CD14-positive monocyte (primary cell): Measurements from ENCODE around the gene TMEM184B. TPM values are rescaled to one million over a fixed set of nuclear protein-coding genes. Genes with fewer than 3 reads are reported as not detected.

Experiments
- DNase-seq, 3 donors: peaks; one replicate each; pipeline ENCODE4 v3.0.0-alpha.2; 2011 to 2022
- H2AFZ ChIP-seq: 2 replicates; pipeline ENCODE4 v1.6.0; 2012; ENCODE audit warnings: mild to moderate bottlenecking, low read depth, low read length, inconsistent platforms; ENCODE audit not compliant: insufficient read depth, poor library complexity, severe bottlenecking
- H3K27ac ChIP-seq, 2 donors: 1 replicate in 1 of 2; 2 replicates in 1 of 2; pipeline ENCODE4 v1.5.1; 2012 to 2013; ENCODE audit warnings: low read length in 2 of 2, control low read depth in 1 of 2, inconsistent platforms in 1 of 2, low read depth in 1 of 2, mild to moderate bottlenecking in 1 of 2
- H3K27me3 ChIP-seq, 2 donors: one replicate each; pipeline versions ENCODE4 v1.6.0 to v1.6.1; 2011 to 2013; ENCODE audit warnings: low read length in 2 of 2; ENCODE audit not compliant: control insufficient read depth in 2 of 2, insufficient read depth in 2 of 2
- H3K36me3 ChIP-seq, 2 donors: replicated peaks in 1 of 2; 1 replicate in 1 of 2; 2 replicates in 1 of 2; pipeline versions ENCODE4 v1.5.1 to v1.6.1; 2012 to 2013; ENCODE audit warnings: low read length in 2 of 2, control low read depth in 1 of 2, inconsistent platforms in 1 of 2, mild to moderate bottlenecking in 1 of 2; ENCODE audit not compliant: insufficient read depth in 2 of 2, control insufficient read depth in 1 of 2
- H3K4me1 ChIP-seq, 2 donors: 1 replicate in 1 of 2; 2 replicates in 1 of 2; pipeline versions ENCODE4 v1.5.1 to v1.6.1; 2012 to 2013; ENCODE audit warnings: low read length in 2 of 2, control low read depth in 1 of 2, inconsistent platforms in 1 of 2, mild to moderate bottlenecking in 1 of 2, moderate library complexity in 1 of 2; ENCODE audit not compliant: insufficient read depth in 2 of 2, control insufficient read depth in 1 of 2
- H3K4me2 ChIP-seq: replicated peaks from 2 replicates; pipeline ENCODE3; 2012; ENCODE audit warnings: low read length, moderate library complexity, mild to moderate bottlenecking; ENCODE audit not compliant: poor library complexity, severe bottlenecking; ENCODE audit errors: extremely low read depth
- H3K4me3 ChIP-seq, 3 experiments: fragments of 200-600 bp in 1 of 3; sonication (generic) in 1 of 3; replicated peaks in 1 of 3; 1 replicate in 2 of 3; 2 replicates in 1 of 3; pipeline ENCODE4 v1.5.1; 2011 to 2013; ENCODE audit warnings: low read length in 3 of 3, mild to moderate bottlenecking in 3 of 3, control low read depth in 2 of 3, low read depth in 2 of 3, inconsistent platforms in 1 of 3, moderate library complexity in 1 of 3
- H3K79me2 ChIP-seq: 2 replicates; pipeline ENCODE4 v1.6.0; 2012; ENCODE audit warnings: mild to moderate bottlenecking, control low read depth, inconsistent platforms, low read length, moderate library complexity; ENCODE audit not compliant: insufficient read depth
- H3K9ac ChIP-seq: 2 replicates; pipeline ENCODE4 v1.6.0; 2017; ENCODE audit warnings: low read length, mild to moderate bottlenecking; ENCODE audit not compliant: insufficient read depth, poor library complexity, severe bottlenecking
- H3K9me3 ChIP-seq, 2 donors: replicated peaks in 1 of 2; 1 replicate in 1 of 2; 2 replicates in 1 of 2; pipeline versions ENCODE4 v1.5.1 to v1.6.1; 2012 to 2013; ENCODE audit warnings: low read length in 2 of 2, control low read depth in 1 of 2; ENCODE audit not compliant: control insufficient read depth in 1 of 2, insufficient read depth in 1 of 2
- H4K20me1 ChIP-seq: 2 replicates; pipeline ENCODE4 v1.6.0; 2012; ENCODE audit warnings: mild to moderate bottlenecking, low read length, control low read depth, moderate library complexity; ENCODE audit not compliant: insufficient read depth
- H3K27ac Mint-ChIP-seq, 7 donors: one replicate each; pipeline ENCODE4 v1.8.0; 2020; ENCODE audit warnings: mild to moderate bottlenecking in 7 of 7, mixed read lengths in 7 of 7, moderate library complexity in 6 of 7, inconsistent platforms in 2 of 7
- H3K27me3 Mint-ChIP-seq, 3 donors: one replicate each; pipeline ENCODE4 v1.8.0; 2021 to 2022; ENCODE audit warnings: low read depth in 3 of 3, mild to moderate bottlenecking in 3 of 3, mixed read lengths in 3 of 3, moderate library complexity in 3 of 3, inconsistent platforms in 1 of 3
- H3K36me3 Mint-ChIP-seq, 2 donors: one replicate each; pipeline ENCODE4 v1.8.0; 2020; ENCODE audit warnings: mixed read lengths in 2 of 2, inconsistent platforms in 1 of 2, mild to moderate bottlenecking in 1 of 2
- H3K4me1 Mint-ChIP-seq: one replicate; pipeline ENCODE4 v1.8.0; 2020; ENCODE audit warnings: mild to moderate bottlenecking, mixed read lengths
- H3K4me3 Mint-ChIP-seq, 2 donors: one replicate each; pipeline ENCODE4 v1.8.0; 2020; ENCODE audit warnings: mild to moderate bottlenecking in 2 of 2, mixed read lengths in 2 of 2, moderate library complexity in 1 of 2
- H3K9me3 Mint-ChIP-seq, 7 donors: one replicate each; pipeline ENCODE4 v1.8.0; 2020 to 2022; ENCODE audit warnings: mixed read lengths in 7 of 7, mild to moderate bottlenecking in 6 of 7, moderate library complexity in 6 of 7, inconsistent platforms in 2 of 7
- WGBS: methylation state at CpG from one replicate; pipeline ENCODE4 v1.1.5; 2013; ENCODE audit warnings: missing lambda C conversion rate; ENCODE audit not compliant: insufficient coverage; 5-methylcytosine and 5-hydroxymethylcytosine counted together
- intact Hi-C, 2 donors: fragments of 100-400 bp; cut with micrococcal nuclease; formaldehyde crosslinking; loops; one replicate each; pipeline versions ENCODE4 v1.15.0 to v1.15.1; 2023
- polyA plus RNA-seq, 3 donors: library from polyadenylated mRNA; depleted of rRNA in 1 of 3; unstranded in 2 of 3; stranded (reverse) in 1 of 3; fragments of 300-500 nt in 2 of 3; fragments of >200 nt in 1 of 3; fragmentation: Illumina TruSeq in 2 of 3; gene quantifications; 1 replicate in 2 of 3; 2 replicates in 1 of 3; pipeline ENCODE4 v1.2.3, GENCODE V29; 2012 to 2021
- TF ChIP-seq, protein P1 (sequence below): fragments of 200-600 bp; IDR thresholded peaks from one replicate; pipeline ENCODE4 v1.8.0; 2022; ENCODE audit warnings: antibody characterized with exemption, mild to moderate bottlenecking

Gene TMEM184B
- polyA plus RNA-seq, 3 donors, result 7.4 to 17.7 (median 10.6) TPM

DNA sequence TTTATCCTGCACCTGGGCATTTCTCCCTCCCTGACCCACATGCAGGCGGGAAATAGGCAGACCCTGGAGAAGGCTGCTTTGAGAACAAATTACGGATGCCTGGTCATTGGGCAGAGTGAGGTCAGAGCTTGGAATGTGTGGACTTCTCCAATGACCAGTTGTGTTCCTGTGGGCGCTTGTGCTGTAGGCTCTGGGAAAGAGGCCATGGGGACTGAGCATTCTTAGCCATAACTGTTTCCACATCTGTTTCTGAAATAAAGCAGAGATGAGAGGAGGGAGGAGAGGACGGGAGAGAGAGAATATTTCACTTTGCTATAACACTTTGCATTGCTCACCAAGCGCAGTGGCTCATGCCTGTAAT, 11.2 kb upstream of the TMEM184B start:
- H3K27ac Mint-ChIP-seq, result no peak overlapping the region
- DNase-seq, result no peak
- TF ChIP-seq, protein P1, sequence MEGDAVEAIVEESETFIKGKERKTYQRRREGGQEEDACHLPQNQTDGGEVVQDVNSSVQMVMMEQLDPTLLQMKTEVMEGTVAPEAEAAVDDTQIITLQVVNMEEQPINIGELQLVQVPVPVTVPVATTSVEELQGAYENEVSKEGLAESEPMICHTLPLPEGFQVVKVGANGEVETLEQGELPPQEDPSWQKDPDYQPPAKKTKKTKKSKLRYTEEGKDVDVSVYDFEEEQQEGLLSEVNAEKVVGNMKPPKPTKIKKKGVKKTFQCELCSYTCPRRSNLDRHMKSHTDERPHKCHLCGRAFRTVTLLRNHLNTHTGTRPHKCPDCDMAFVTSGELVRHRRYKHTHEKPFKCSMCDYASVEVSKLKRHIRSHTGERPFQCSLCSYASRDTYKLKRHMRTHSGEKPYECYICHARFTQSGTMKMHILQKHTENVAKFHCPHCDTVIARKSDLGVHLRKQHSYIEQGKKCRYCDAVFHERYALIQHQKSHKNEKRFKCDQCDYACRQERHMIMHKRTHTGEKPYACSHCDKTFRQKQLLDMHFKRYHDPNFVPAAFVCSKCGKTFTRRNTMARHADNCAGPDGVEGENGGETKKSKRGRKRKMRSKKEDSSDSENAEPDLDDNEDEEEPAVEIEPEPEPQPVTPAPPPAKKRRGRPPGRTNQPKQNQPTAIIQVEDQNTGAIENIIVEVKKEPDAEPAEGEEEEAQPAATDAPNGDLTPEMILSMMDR, result no peak
- no peaks in the 10 kb centered on the region for H4K20me1 ChIP-seq
- H3K36me3 Mint-ChIP-seq, result no peaks in the 10 kb centered on the region
- no peaks in the 10 kb centered on the region for H3K27me3 ChIP-seq
- H3K9ac ChIP-seq, result no peak overlapping the region
- H3K4me3 Mint-ChIP-seq, result no peak overlapping the region
- H3K4me1 Mint-ChIP-seq, result peaks cover 5% of the 10 kb centered on the region
- H3K79me2 ChIP-seq, result no peaks in the 10 kb centered on the region
- H3K4me3 ChIP-seq, result no peak overlapping the region
- H3K9me3 Mint-ChIP-seq, result no peaks in the 10 kb centered on the region
- no peak overlapping the region for H2AFZ ChIP-seq
- no peak overlapping the region for H3K4me2 ChIP-seq
- no peaks in the 10 kb centered on the region for H3K36me3 ChIP-seq
- peaks cover 0 to 1% (median 0%) of the 10 kb centered on the region in 3 donors for H3K27me3 Mint-ChIP-seq
- no peaks in the 10 kb centered on the region for H3K9me3 ChIP-seq
- 94% methylated on average over 2 of the region's 5 CpGs for WGBS
- no peaks in the 10 kb centered on the region for H3K4me1 ChIP-seq
- intact Hi-C loops, result no loop called here
- no peak overlapping the region for H3K27ac ChIP-seq

DNA sequence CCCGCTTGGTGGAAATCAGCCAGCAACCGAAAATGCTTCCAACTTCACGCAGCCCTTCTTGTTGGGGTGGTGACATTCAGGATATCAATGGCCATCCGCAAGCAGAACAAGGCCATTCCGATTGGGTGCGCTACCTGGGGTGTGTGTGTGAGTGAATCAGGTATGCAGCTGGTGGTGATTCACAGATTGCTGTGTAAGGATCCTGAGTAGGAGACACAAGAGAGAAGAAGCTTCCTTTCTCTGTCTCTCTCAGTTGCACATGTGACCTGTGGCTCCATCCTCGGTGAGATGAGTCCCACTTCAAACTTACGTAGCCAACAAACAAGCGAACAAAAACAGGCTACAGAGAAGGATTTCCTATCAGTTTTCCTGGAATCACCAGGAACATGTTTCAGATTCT, 9.6 kb upstream of the TMEM184B start:
- H3K36me3 ChIP-seq, result no peaks in the 10 kb centered on the region
- Mint-ChIP-seq H3K27me3 (peaks cover under 1 to 3% (median 1%) of the 10 kb centered on the region in 3 donors), H3K27ac (no peak overlapping the region), H3K9me3 (peaks cover 0 to 2% (median 0%) of the 10 kb centered on the region in 7 donors), H3K4me1 (peaks cover 5% of the 10 kb centered on the region), H3K4me3 (no peak overlapping the region), H3K36me3 (no peaks in the 10 kb centered on the region)
- TF ChIP-seq, protein P1, result no peak
- H3K79me2 ChIP-seq, result no peaks in the 10 kb centered on the region
- no peak for DNase-seq
- no peaks in the 10 kb centered on the region for H3K27me3 ChIP-seq
- no peak overlapping the region for H3K27ac ChIP-seq
- H4K20me1 ChIP-seq, result no peaks in the 10 kb centered on the region
- H3K9ac ChIP-seq, result no peak overlapping the region
- H3K4me1 ChIP-seq, result no peaks in the 10 kb centered on the region
- 96% methylated on average over 5 of the region's 9 CpGs for WGBS
- no peak overlapping the region for H2AFZ ChIP-seq
- H3K9me3 ChIP-seq, result no peaks in the 10 kb centered on the region
- intact Hi-C loops, result no loop called here
- no peak overlapping the region for H3K4me3 ChIP-seq
- H3K4me2 ChIP-seq, result no peak overlapping the region
